GM21576 (cell line): ENCODE data around the gene DNAJB6.

Experiments
- ATAC-seq: cut with Tn5 transposase; IDR thresholded peaks from one replicate; pipeline ENCODE4 v1.9.1; 2021; ENCODE audit warnings: mild to moderate bottlenecking, moderate library complexity; ENCODE audit not compliant: unreplicated experiment

DNAJB6 gene

DNA sequence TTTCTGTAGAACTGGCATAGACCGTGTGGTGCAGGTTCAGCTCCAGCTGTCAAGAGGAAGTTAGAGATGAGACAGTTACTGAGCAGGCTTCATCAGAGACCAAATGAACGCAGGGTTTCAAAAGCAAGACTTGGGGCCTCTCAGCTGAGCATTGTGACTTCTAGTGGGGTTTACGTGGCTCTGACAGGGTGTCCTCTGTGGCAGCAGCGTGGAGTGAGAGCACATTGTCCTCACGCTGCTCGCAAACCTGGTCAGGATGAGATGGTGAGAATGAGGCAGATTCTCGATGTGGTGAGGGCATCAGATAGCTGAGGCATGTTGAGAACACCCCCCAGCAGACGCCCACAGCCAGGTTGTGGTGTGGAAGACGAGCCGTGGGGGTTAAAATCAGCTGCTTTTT is 126.0 kb downstream of the DNAJB6 start:
- ATAC-seq, result no peak

DNA sequence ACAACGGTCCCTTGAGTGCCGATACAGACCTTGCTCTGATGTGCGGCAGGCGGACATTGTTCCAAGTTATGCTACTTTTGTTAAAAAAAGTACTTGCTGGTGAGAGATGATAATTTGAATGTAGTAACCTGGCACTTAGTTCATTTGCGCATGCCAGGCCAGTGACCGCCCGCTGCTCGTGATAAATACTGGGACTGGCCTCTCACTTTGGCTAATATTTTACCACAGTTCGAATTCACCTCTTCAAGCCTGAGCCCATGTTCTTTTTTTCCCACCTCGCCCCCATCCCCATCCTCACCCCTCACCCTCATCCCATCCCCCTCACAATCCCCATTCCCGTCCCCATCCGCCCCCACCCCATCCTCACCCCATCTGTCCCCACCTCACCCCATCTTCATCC is 126.4 kb downstream of the DNAJB6 start:
- no peak for ATAC-seq

GRCh38 chr7:157464111-157464970 is 127.5 kb downstream of the DNAJB6 start:
- no peak for ATAC-seq

DNA sequence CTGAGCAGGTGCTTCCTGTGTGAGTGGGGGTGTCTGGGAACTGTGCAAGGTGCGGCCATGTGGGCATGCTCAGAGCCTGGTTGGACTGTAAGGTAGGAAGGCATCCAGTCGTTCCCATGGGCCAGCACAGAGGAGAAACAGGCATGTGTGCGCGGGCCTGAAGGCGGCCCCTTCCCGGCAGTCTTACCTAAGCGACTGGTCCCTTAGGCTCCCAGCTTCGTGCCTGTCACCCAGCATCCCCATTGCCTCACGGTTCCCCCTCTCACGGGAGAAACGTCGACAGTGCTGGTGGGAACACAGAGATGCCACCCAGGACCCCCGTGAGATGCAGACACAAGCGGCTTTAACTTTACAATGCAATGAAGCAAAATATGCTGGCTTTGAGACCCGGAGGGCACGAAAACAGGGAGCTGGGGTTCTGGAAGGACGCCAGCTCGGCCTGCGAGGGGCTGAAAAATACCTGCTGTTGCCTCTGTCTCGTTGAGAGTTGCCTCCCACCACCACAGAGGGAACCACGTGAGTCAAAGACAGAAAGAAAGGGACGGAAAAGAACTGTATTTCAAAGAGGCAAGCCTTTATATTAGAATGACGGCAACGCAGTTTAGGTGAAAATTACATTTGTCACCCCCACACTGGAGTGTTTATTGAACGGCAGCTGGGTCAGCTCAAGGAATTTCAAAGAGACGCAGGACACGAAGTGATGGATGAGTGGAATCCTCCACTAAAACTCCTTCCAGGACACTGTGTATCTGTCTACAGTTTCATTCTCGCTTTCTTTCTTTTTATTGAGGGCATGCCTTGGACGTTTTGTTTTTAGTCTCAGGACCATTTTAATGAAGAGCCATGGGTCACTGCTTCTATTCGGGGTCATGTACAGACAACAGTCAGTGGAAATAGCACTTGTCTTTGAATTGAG is 128.4 kb downstream of the DNAJB6 start:
- no peak for ATAC-seq

GRCh38 chr7:157465891-157466866 is 129.4 kb downstream of the DNAJB6 start:
- no peak for ATAC-seq

GRCh38 chr7:157466867-157467261 is 130.1 kb downstream of the DNAJB6 start:
- no peak for ATAC-seq
